Smooth muscle cell (in vitro differentiated cells): ENCODE data around the gene TTC39C. TPM values are rescaled to one million over a fixed set of nuclear protein-coding genes. Genes with fewer than 3 reads are reported as not detected.
"Not testable (repeated sequence)": the region's sequence is repeated elsewhere in the genome, so short reads cannot be mapped to it uniquely, and the experiment has no call there.

ENCODE experiments used
- DNase-seq: peaks from one replicate; lab custom pipeline; 2025; ENCODE audit not compliant: unreplicated experiment; lab: John Stamatoyannopoulos, UW
- H2AFZ ChIP-seq: fragments of 200-600 bp; sonication (generic); 2 replicates; pipeline ENCODE4 v1.6.0; 2016; ENCODE audit warnings: antibody characterized with exemption, low read depth, mild to moderate bottlenecking
- H3F3A ChIP-seq: fragments of 200-600 bp; sonication (generic); 2 replicates; pipeline ENCODE4 v1.6.0; 2017; ENCODE audit warnings: antibody characterized with exemption, low read depth
- H3K27ac ChIP-seq: fragments of 200-600 bp; sonication (generic); 2 replicates; pipeline ENCODE4 v1.5.1; 2016; ENCODE audit warnings: low read depth, mild to moderate bottlenecking
- H3K27me3 ChIP-seq: fragments of 200-600 bp; sonication (generic); 2 replicates; pipeline ENCODE4 v1.6.1; 2016; ENCODE audit warnings: low read depth, mild to moderate bottlenecking
- H3K36me3 ChIP-seq: fragments of 200-600 bp; sonication (generic); 2 replicates; pipeline ENCODE4 v1.5.1; 2016; ENCODE audit warnings: low read depth
- H3K4me1 ChIP-seq: fragments of 200-600 bp; sonication (generic); 2 replicates; pipeline ENCODE4 v1.5.1; 2016; ENCODE audit warnings: low read depth
- H3K4me2 ChIP-seq: fragments of 200-600 bp; sonication (generic); 2 replicates; pipeline ENCODE4 v1.6.0; 2016; ENCODE audit warnings: mild to moderate bottlenecking
- H3K4me3 ChIP-seq: fragments of 200-600 bp; sonication (generic); 2 replicates; pipeline ENCODE4 v1.5.1; 2016; ENCODE audit warnings: mild to moderate bottlenecking
- H3K79me2 ChIP-seq: fragments of 200-600 bp; sonication (generic); 2 replicates; pipeline ENCODE4 v1.6.0; 2016; ENCODE audit warnings: low read depth, mild to moderate bottlenecking
- H3K9ac ChIP-seq: fragments of 200-600 bp; sonication (generic); 2 replicates; pipeline ENCODE4 v1.6.0; 2016; ENCODE audit warnings: low read depth
- H3K9me3 ChIP-seq: fragments of 200-600 bp; sonication (generic); replicated peaks from 2 replicates; pipeline ENCODE4 v1.5.1; 2016; ENCODE audit warnings: low read depth
- H4K20me1 ChIP-seq: fragments of 200-600 bp; sonication (generic); 2 replicates; pipeline ENCODE4 v1.6.0; 2016; ENCODE audit warnings: low read depth
- CTCF ChIP-seq: fragments of 200-600 bp; sonication (generic); IDR thresholded peaks from 2 replicates; pipeline ENCODE4 v1.5.1; 2017; ENCODE audit warnings: borderline replicate concordance, mild to moderate bottlenecking, antibody characterized with exemption; ENCODE audit not compliant: insufficient read depth, poor library complexity, severe bottlenecking
- WGBS: methylation state at CpG from one replicate; pipeline ENCODE4 v1.1.7; 2016; ENCODE audit warnings: low lambda C conversion rate; 5-methylcytosine and 5-hydroxymethylcytosine counted together
- polyA plus RNA-seq: library from polyadenylated mRNA; unstranded; fragments of >200 nt; fragmentation: Nextera tagmentation; extraction: Ambion mirVana; gene quantifications from 2 replicates; pipeline ENCODE4 v1.2.1, GENCODE V29; 2016
- total RNA-seq: library from RNA; depleted of rRNA; stranded (reverse); fragments of >200 nt; gene quantifications from 2 replicates; pipeline ENCODE4 v1.2.3, GENCODE V29; 2014

Gene TTC39C
- total and polyA plus RNA-seq, 2 experiments from 2014 or later: 3.1 to 10.4 TPM

- no peak for TF ChIP-seq CTCF
- H3K9me3 ChIP-seq: no peaks in the 10 kb centered on the region
- peaks cover 17% of the 10 kb centered on the region for H4K20me1 ChIP-seq
- H2AFZ ChIP-seq: no peak overlapping the region
- no peak overlapping the region for H3K9ac ChIP-seq
- DNase-seq: no peak
- H3K79me2 ChIP-seq: no peaks in the 10 kb centered on the region
- H3K4me1 ChIP-seq: no peaks in the 10 kb centered on the region
- WGBS: 81% methylated on average over 14 of the region's 14 CpGs
- no peak overlapping the region for H3K4me3 ChIP-seq
- no peak overlapping the region for H3K4me2 ChIP-seq
- no peaks in the 10 kb centered on the region for H3K36me3 ChIP-seq
- H3F3A ChIP-seq: no peaks in the 10 kb centered on the region
- H3K27me3 ChIP-seq: no peaks in the 10 kb centered on the region
- no peak overlapping the region for H3K27ac ChIP-seq
Measured at GRCh38 chr18:24027156-24027827, 12.7 kb downstream of the TTC39C start.

GRCh38 chr18:24028946-24029345, 14.4 kb downstream of the TTC39C start:
- not testable (repeated sequence) for H3K27ac ChIP-seq, DNase-seq, H4K20me1 ChIP-seq, H3K4me3 ChIP-seq, H3K27me3 ChIP-seq, H3K4me2 ChIP-seq, H3K36me3 ChIP-seq, H2AFZ ChIP-seq, H3K4me1 ChIP-seq, H3K9me3 ChIP-seq, H3K9ac ChIP-seq, H3F3A ChIP-seq, H3K79me2 ChIP-seq
- 97% methylated on average over 13 of the region's 13 CpGs for WGBS

GRCh38 chr18:24031318-24031717, 16.8 kb downstream of the TTC39C start:
- no peaks in the 10 kb centered on the region for H3K4me1 ChIP-seq
- TF ChIP-seq CTCF: no peak
- WGBS: 91% methylated on average over 3 of the region's 3 CpGs

GRCh38 chr18:24031916-24032315, 17.4 kb downstream of the TTC39C start:
- no peak overlapping the region for H3K9ac ChIP-seq
- H3K9me3 ChIP-seq: no peaks in the 10 kb centered on the region
- no peak overlapping the region for H3K27ac ChIP-seq
- H3K4me2 ChIP-seq: no peak overlapping the region
- H4K20me1 ChIP-seq: no peaks in the 10 kb centered on the region
- DNase-seq: no peak
- H2AFZ ChIP-seq: no peak overlapping the region
- no peak overlapping the region for H3K4me3 ChIP-seq
- TF ChIP-seq CTCF: no peak
- no peaks in the 10 kb centered on the region for H3K79me2 ChIP-seq
- WGBS: 91% methylated on average over 6 of the region's 6 CpGs
- H3K27me3 ChIP-seq: no peaks in the 10 kb centered on the region
- no peaks in the 10 kb centered on the region for H3K4me1 ChIP-seq
- H3K36me3 ChIP-seq: no peaks in the 10 kb centered on the region
- no peaks in the 10 kb centered on the region for H3F3A ChIP-seq

More at GRCh38 chr18:24031318-24031717, 16.8 kb downstream of the TTC39C start:
- DNase-seq: no peak
- Histone ChIP-seq H3K79me2 (no peaks in the 10 kb centered on the region), H3K9me3 (no peaks in the 10 kb centered on the region), H3K27ac (no peak overlapping the region), H2AFZ (no peak overlapping the region), H3F3A (no peaks in the 10 kb centered on the region), H3K4me3 (no peak overlapping the region), H3K27me3 (no peaks in the 10 kb centered on the region), H3K4me2 (no peak overlapping the region), H4K20me1 (peaks cover 3% of the 10 kb centered on the region), H3K36me3 (no peaks in the 10 kb centered on the region), H3K9ac (no peak overlapping the region)
